Lower lobe of right lung (tissue), 2 donors: ENCODE measurements around the gene STRN. TPM values are rescaled to one million over a fixed set of nuclear protein-coding genes. Genes with fewer than 3 reads are reported as not detected.
"Not testable (repeated sequence)": the region's sequence is repeated elsewhere in the genome, so short reads cannot be mapped to it uniquely, and the experiment has no call there.

Experiments used
- ATAC-seq, 2 donors: fragments of 200-7000 bp; cut with Tn5 transposase; one replicate each; pipeline ENCODE4 v1.9.1; 2020 to 2022; ENCODE audit warnings: mild to moderate bottlenecking in 2 of 2, moderate library complexity in 2 of 2
- DNase-seq: peaks from one replicate; pipeline ENCODE4 v3.0.0-alpha.2; 2020
- H3K27ac ChIP-seq: fragments of 200-600 bp; one replicate; pipeline ENCODE4 v1.8.0; 2022
- H3K27me3 ChIP-seq: fragments of 200-600 bp; one replicate; pipeline ENCODE4 v1.8.0; 2022; ENCODE audit warnings: low read depth
- H3K36me3 ChIP-seq: fragments of 200-600 bp; one replicate; pipeline ENCODE4 v1.8.0; 2022; ENCODE audit warnings: mild to moderate bottlenecking
- H3K4me1 ChIP-seq: fragments of 200-600 bp; one replicate; pipeline ENCODE4 v1.8.0; 2022
- H3K4me3 ChIP-seq: fragments of 200-600 bp; one replicate; pipeline ENCODE4 v1.8.0; 2022; ENCODE audit warnings: mild to moderate bottlenecking
- H3K9me3 ChIP-seq: fragments of 200-600 bp; one replicate; pipeline ENCODE4 v1.8.0; 2022
- intact Hi-C: fragments of 100-400 bp; cut with DNase I; formaldehyde crosslinking; loops from one replicate; pipeline ENCODE4 v1.11.0; 2022
- total RNA-seq: library from RNA; stranded (reverse); fragmentation: NEBNext Ultra II Directional; extraction: Animal tissue kit (Norgen Biotek cat#: 25700); gene quantifications from one replicate; pipeline ENCODE4 v1.2.1, GENCODE V29; 2021
- TF ChIP-seq, protein P1 (sequence below): fragments of 200-600 bp; IDR thresholded peaks from one replicate; pipeline ENCODE4 v1.8.0; 2022; ENCODE audit warnings: antibody characterized with exemption, mild to moderate bottlenecking
- donor health status: DM: no; HTN: yes; CAD: no; lungs with severe emphysema.

The STRN gene
- total RNA-seq, 1 donor from 2014 or later: 31.1 TPM

DNA sequence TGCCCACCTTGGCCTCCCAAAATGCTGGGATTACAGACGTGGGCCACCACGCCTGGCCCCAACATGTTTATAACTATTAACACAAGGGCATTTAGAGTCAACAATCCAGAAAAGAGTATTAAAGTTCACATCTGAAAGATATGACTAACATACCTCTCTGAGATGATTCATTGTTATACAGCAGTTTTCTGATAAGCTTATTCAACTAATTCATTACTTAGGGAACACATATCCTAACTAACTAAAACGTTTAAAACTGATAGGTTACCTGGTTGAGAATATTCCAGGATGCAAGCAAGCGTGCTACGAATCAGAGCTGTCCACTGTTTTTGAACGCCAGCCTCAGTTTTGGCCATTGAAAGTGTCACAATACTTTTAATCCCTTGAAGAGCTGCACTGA, 34.0 kb upstream of the STRN start:
- TF ChIP-seq, protein P1, sequence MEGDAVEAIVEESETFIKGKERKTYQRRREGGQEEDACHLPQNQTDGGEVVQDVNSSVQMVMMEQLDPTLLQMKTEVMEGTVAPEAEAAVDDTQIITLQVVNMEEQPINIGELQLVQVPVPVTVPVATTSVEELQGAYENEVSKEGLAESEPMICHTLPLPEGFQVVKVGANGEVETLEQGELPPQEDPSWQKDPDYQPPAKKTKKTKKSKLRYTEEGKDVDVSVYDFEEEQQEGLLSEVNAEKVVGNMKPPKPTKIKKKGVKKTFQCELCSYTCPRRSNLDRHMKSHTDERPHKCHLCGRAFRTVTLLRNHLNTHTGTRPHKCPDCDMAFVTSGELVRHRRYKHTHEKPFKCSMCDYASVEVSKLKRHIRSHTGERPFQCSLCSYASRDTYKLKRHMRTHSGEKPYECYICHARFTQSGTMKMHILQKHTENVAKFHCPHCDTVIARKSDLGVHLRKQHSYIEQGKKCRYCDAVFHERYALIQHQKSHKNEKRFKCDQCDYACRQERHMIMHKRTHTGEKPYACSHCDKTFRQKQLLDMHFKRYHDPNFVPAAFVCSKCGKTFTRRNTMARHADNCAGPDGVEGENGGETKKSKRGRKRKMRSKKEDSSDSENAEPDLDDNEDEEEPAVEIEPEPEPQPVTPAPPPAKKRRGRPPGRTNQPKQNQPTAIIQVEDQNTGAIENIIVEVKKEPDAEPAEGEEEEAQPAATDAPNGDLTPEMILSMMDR: no peak
- Histone ChIP-seq H3K36me3 (peaks cover 87% of the 10 kb centered on the region), H3K9me3 (no peaks in the 10 kb centered on the region), H3K27me3 (no peaks in the 10 kb centered on the region), H3K4me1 (no peaks in the 10 kb centered on the region), H3K27ac (no peak overlapping the region), H3K4me3 (no peak overlapping the region)
- intact Hi-C loops: no loop called here
- no peak for ATAC-seq
- DNase-seq: no peak

DNA sequence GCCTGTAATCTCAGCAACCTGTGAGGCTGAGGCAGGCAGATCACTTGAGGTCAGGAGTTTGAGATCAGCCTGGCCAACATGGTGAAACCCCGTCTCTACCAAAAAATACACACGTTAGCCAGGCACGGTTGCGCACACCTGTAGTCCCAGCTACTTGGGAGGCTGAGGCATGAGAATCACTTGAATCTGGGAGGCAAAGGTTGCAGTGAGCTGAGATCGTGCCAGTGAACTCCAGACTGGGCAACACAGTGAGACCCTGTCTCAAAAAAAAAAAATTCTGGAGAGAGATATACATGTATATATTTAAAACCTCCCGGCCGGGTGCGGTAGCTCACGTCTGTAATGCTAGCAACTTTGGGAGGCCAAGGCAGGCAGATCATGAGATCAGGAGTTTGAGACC, 33.1 kb upstream of the STRN start:
- H3K9me3 ChIP-seq, H3K27me3 ChIP-seq, ATAC-seq, H3K4me1 ChIP-seq, intact Hi-C loops, H3K27ac ChIP-seq, H3K4me3 ChIP-seq, DNase-seq: not testable (repeated sequence)
- H3K36me3 ChIP-seq: peaks cover 78% of the 10 kb centered on the region

DNA sequence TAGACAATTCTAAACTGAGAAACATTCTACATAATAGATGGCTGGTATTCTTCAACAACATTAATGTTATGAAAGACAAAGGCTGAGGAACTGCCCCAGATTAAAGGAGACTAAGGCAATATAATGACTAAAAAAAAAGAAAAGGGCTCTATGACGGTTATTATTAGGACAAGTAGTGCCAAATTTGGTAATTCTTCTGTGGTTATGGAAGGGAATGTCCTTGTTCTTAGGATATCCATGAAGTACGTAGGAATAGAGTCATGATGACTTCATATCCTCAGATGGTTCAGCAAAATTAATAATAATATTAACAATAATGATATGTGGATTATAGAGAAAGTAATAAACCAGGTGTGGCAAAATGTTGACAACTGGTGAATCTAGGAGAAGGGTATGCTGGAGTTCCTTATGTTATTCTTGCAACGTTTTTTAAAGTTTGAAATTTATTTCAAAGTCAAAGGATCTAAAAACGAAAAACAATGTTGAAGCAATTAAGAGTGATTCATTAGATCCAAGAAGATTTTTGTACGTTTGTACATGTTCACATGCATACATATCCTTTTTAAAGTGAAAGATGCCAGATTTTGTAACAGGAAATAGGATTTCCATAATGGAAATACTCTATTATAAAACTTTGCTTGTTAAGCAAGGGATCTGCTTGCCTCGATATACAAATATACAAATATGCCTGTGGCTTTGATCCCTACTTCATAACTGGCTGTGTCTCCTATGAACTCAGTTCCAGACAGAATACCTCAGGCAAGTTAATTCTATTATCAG, 27.7 kb upstream of the STRN start:
- Histone ChIP-seq H3K27me3 (no peaks in the 10 kb centered on the region), H3K4me3 (no peak overlapping the region), H3K4me1 (no peaks in the 10 kb centered on the region), H3K9me3 (no peaks in the 10 kb centered on the region), H3K27ac (no peak overlapping the region), H3K36me3 (peaks cover 50% of the 10 kb centered on the region)
- intact Hi-C loops: no loop called here
- TF ChIP-seq, protein P1: no peak
- DNase-seq (no peak), ATAC-seq (no peak)

DNA sequence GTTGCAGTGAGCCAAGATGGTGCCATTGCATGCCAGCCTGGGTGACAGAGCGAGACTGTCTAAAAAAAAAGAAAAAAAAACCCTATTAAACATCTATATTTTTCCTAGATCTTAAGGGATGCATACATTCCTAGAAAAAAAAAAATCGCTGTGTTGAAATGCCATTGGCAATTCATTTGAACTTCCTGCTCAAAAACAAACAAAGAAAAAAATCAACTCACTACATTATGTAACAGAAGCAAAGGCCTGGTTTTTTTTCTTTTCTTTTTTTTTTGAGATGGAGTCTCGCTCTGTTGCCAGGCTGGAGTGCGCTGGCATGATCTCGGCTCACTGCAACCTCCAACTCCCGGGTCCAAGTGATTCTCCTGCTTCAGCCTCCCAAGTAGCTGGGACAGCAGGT, 21.7 kb upstream of the STRN start:
- intact Hi-C loops: no loop called here
- DNase-seq (no peak), ATAC-seq (no peak)
- H3K4me1 ChIP-seq: no peaks in the 10 kb centered on the region
- H3K27me3 ChIP-seq: no peaks in the 10 kb centered on the region
- TF ChIP-seq, protein P1: no peak
- no peak overlapping the region for H3K27ac ChIP-seq
- peaks cover 53% of the 10 kb centered on the region for H3K36me3 ChIP-seq
- H3K9me3 ChIP-seq: no peaks in the 10 kb centered on the region
- H3K4me3 ChIP-seq: no peak overlapping the region

DNA sequence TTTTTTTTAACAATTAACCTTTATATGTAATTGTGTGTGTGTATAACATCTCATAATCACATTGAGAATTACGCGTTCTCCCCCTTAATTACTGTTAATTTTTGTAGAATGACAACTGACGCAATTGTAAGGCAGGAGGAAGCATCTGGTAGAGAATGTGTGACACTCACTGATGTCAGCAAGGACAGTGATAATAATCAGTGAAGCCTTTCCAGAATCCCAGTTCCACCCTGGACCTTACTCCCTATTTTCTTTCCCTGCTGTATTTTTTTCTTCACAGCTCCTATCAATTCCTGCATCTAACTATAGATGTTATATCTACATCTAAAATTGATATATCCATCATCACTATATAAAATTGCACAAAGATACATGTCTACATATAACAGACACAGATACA, 16.1 kb upstream of the STRN start:
- no peaks in the 10 kb centered on the region for H3K27me3 ChIP-seq
- H3K36me3 ChIP-seq: peaks cover 50% of the 10 kb centered on the region
- DNase-seq (no peak), ATAC-seq (no peak)
- TF ChIP-seq, protein P1: no peak
- H3K27ac ChIP-seq: no peak overlapping the region
- intact Hi-C loops: no loop called here
- no peak overlapping the region for H3K4me3 ChIP-seq
- no peaks in the 10 kb centered on the region for H3K9me3 ChIP-seq
- H3K4me1 ChIP-seq: no peaks in the 10 kb centered on the region

DNA sequence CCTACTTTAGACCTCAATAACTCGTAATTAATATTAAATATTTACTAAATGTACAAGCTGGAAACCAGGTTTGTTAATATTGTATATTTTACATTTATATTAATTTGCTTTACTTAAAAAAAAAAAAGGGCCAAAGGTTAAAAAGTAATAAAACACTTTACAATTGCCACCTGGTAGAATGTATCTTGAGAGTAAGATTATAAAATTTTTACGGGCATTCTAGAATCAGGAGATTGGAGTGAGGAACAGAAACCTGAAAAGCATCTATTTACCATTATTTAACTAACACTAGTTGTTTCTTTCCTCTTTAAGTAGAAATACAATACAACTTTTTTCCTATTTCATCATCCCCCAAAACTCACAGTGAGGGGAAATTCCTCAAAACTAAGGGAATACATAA, 15.6 kb upstream of the STRN start:
- Histone ChIP-seq H3K9me3 (no peaks in the 10 kb centered on the region), H3K4me1 (no peaks in the 10 kb centered on the region), H3K4me3 (no peak overlapping the region), H3K27ac (no peak overlapping the region), H3K27me3 (no peaks in the 10 kb centered on the region), H3K36me3 (peaks cover 45% of the 10 kb centered on the region)
- ATAC-seq (no peak), DNase-seq (no peak)
- intact Hi-C loops: no loop called here
- TF ChIP-seq, protein P1: no peak

DNA sequence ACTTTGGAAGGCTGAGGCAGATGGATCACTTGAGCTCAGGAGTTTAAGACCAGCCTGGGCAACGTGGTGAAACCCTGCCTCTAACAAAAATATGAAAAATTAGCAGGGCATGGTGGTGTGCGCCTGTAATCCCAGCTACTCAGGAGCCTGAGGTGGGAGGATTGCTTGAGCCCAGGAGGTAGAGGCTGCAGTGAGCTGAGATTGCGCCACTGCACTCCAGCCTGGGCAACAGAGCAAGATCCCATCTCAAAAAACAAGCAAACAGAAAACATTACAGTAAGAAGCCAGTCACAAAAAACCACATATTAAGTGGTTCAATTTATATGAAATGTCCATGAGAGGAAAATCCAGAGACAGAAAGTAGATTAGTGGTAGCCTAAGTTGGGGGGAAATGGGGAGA, 12.7 kb upstream of the STRN start:
- H3K9me3 ChIP-seq, intact Hi-C loops, DNase-seq, H3K4me3 ChIP-seq, ATAC-seq, H3K27ac ChIP-seq, H3K27me3 ChIP-seq, H3K4me1 ChIP-seq: not testable (repeated sequence)
- peaks cover 32% of the 10 kb centered on the region for H3K36me3 ChIP-seq
